ENCODE data around the gene OR52E6.

Gene OR52E6

DNA sequence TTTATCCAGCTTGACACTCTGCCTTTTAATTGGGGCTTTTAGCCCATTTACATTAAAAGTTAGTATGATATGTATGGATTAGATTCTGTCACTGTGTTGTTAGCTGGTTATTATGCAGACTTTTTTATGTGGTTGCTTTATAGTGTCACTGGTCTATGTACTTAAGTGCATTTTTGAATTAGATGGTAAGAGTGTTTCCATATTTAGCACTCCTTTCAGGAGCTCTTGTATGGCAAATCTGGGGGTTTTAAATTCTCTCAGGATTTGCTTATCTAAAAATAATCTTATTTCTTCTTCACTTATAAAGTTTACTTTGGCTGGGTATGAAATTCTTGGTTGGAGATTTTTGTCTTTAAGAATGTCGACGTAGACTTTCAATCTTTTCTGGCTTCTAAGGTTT lies 4.0 kb downstream of the OR52E6 start:
- no peak for TF ChIP-seq TAF1 (IDR thresholded peaks at IDR 0.05; ENCODE audit: borderline replicate concordance, low read depth, low read length)
- no peak for TF ChIP-seq POLR2AphosphoS5 (IDR thresholded peaks at IDR 0.05; ENCODE audit: low read depth, low read length)
- TF ChIP-seq POLR2A (IDR thresholded peaks at IDR 0.05; ENCODE audit: low read depth, low read length) = no peak

GRCh38 chr11:5833446-5833845 lies 8.3 kb downstream of the OR52E6 start:
- DNase-seq (ENCODE audit: insufficient read length) (no peak), FAIRE-seq (no peak)
- TF ChIP-seq POLR2A (IDR thresholded peaks at IDR 0.05; ENCODE audit: low read depth, low read length) (no peak), TAF1 (IDR thresholded peaks at IDR 0.05; ENCODE audit: borderline replicate concordance, low read depth, low read length) (no peak), POLR2AphosphoS5 (IDR thresholded peaks at IDR 0.05; ENCODE audit: low read depth, low read length) (no peak)

More for the DNA sequence above, 4.0 kb downstream of the OR52E6 start:
- DNase-seq (ENCODE audit: insufficient read length) (no peak), FAIRE-seq (no peak)

- no peak for TF ChIP-seq POLR2AphosphoS5 (IDR thresholded peaks at IDR 0.05; ENCODE audit: low read depth, low read length)
- TF ChIP-seq POLR2A (IDR thresholded peaks at IDR 0.05; ENCODE audit: low read depth, low read length) = no peak
- TF ChIP-seq TAF1 (IDR thresholded peaks at IDR 0.05; ENCODE audit: borderline replicate concordance, low read depth, low read length) = no peak
- DNase-seq (ENCODE audit: insufficient read length) (no peak), FAIRE-seq (no peak)
Measured at GRCh38 chr11:5831196-5831829, 10.4 kb downstream of the OR52E6 start.

DNA sequence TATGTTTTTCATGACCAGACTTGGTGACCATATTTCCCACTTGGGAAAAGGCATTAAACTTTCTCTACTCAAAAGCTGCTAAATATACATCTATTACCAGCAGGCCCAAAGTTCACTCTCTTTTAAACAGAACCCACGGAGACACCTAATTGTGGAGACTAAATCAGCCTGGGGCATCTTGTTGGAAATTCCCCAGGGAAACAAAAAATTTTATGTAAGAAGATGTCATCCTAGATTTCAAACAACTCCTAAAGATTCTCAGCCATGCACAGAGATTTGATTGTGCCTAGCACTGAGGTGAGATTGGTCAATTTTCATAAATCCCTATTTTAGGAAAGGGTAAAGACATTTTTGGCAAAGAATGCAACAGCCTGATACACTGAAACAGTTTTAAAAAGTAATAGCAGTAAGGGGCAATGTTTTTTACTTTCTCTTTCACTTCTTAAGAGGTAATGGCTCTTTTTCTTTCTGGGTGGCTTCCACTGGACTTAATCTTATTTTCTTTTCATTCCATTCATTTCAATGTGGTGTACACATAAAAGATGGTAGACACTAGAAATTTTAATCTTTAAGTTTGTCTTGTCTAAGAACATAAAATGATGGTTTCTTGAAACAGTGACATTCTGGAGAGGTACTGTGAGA lies 23.3 kb downstream of the OR52E6 start:
- FAIRE-seq = no peak
- DNase-seq (ENCODE audit: insufficient read length) = no peak
- no peak for TF ChIP-seq TAF1 (IDR thresholded peaks at IDR 0.05; ENCODE audit: borderline replicate concordance, low read depth, low read length)
- no peak for TF ChIP-seq POLR2AphosphoS5 (IDR thresholded peaks at IDR 0.05; ENCODE audit: low read depth, low read length)
- no peak for TF ChIP-seq POLR2A (IDR thresholded peaks at IDR 0.05; ENCODE audit: low read depth, low read length)

DNA sequence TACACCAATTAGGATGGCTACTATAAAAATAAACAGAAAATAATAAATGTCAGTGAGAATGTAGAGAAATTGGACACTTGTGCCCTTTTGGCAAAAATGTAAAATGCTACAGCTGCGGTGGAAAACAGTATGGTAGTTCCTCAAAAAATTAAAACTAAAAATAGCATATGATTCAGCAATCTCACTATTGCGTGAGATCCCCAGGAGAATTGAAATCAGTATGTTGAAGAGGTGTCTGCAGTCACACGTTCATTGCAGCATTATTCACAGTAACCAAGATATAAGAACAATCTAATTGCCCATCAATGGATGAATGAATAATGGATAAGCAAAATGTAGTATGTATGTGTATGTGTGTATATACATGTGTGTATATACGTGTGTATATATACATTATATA lies 26.2 kb downstream of the OR52E6 start:
- no peak for DNase-seq (ENCODE audit: insufficient read length)
- no peak for FAIRE-seq
- TF ChIP-seq POLR2AphosphoS5 (IDR thresholded peaks at IDR 0.05; ENCODE audit: low read depth, low read length) (no peak), TAF1 (IDR thresholded peaks at IDR 0.05; ENCODE audit: borderline replicate concordance, low read depth, low read length) (no peak), POLR2A (IDR thresholded peaks at IDR 0.05; ENCODE audit: low read depth, low read length) (no peak)

GRCh38 chr11:5809905-5810795 lies 31.5 kb downstream of the OR52E6 start:
- DNase-seq (ENCODE audit: insufficient read length) = no peak
- FAIRE-seq = peak; percentile 66
- TF ChIP-seq POLR2A (IDR thresholded peaks at IDR 0.05; ENCODE audit: low read depth, low read length) (no peak), POLR2AphosphoS5 (IDR thresholded peaks at IDR 0.05; ENCODE audit: low read depth, low read length) (no peak), TAF1 (IDR thresholded peaks at IDR 0.05; ENCODE audit: borderline replicate concordance, low read depth, low read length) (no peak)

GRCh38 chr11:5809122-5809519 lies 32.6 kb downstream of the OR52E6 start:
- TF ChIP-seq TAF1 (IDR thresholded peaks at IDR 0.05; ENCODE audit: borderline replicate concordance, low read depth, low read length) (no peak), POLR2A (IDR thresholded peaks at IDR 0.05; ENCODE audit: low read depth, low read length) (no peak), POLR2AphosphoS5 (IDR thresholded peaks at IDR 0.05; ENCODE audit: low read depth, low read length) (no peak)
- DNase-seq (ENCODE audit: insufficient read length) = no peak
- no peak for FAIRE-seq

- no peak for TF ChIP-seq POLR2A (IDR thresholded peaks at IDR 0.05; ENCODE audit: low read depth, low read length)
- no peak for TF ChIP-seq TAF1 (IDR thresholded peaks at IDR 0.05; ENCODE audit: borderline replicate concordance, low read depth, low read length)
- no peak for TF ChIP-seq POLR2AphosphoS5 (IDR thresholded peaks at IDR 0.05; ENCODE audit: low read depth, low read length)
- no peak for DNase-seq (ENCODE audit: insufficient read length)
- peak; percentile 98 for FAIRE-seq
Measured at GRCh38 chr11:5808500-5809121, 33.1 kb downstream of the OR52E6 start, which contains the start of gene OR52N2. Gene OR52N2, plus strand, starts transcription at chr11:5808924. Its CDS starts 11,412 bp downstream, at chr11:5820336.

- no peak for TF ChIP-seq TAF1 (IDR thresholded peaks at IDR 0.05; ENCODE audit: borderline replicate concordance, low read depth, low read length)
- TF ChIP-seq POLR2AphosphoS5 (IDR thresholded peaks at IDR 0.05; ENCODE audit: low read depth, low read length) = no peak
- no peak for TF ChIP-seq POLR2A (IDR thresholded peaks at IDR 0.05; ENCODE audit: low read depth, low read length)
- FAIRE-seq (peak; percentile 42), DNase-seq (ENCODE audit: insufficient read length) (no peak)
Measured at GRCh38 chr11:5807580-5807979, 34.1 kb downstream of the OR52E6 start.

GRCh38 chr11:5803982-5804381 lies 37.7 kb downstream of the OR52E6 start:
- no peak for DNase-seq (ENCODE audit: insufficient read length)
- FAIRE-seq = no peak
- no peak for TF ChIP-seq POLR2A (IDR thresholded peaks at IDR 0.05; ENCODE audit: low read depth, low read length)
- TF ChIP-seq POLR2AphosphoS5 (IDR thresholded peaks at IDR 0.05; ENCODE audit: low read depth, low read length) = no peak
- no peak for TF ChIP-seq TAF1 (IDR thresholded peaks at IDR 0.05; ENCODE audit: borderline replicate concordance, low read depth, low read length)

DNA sequence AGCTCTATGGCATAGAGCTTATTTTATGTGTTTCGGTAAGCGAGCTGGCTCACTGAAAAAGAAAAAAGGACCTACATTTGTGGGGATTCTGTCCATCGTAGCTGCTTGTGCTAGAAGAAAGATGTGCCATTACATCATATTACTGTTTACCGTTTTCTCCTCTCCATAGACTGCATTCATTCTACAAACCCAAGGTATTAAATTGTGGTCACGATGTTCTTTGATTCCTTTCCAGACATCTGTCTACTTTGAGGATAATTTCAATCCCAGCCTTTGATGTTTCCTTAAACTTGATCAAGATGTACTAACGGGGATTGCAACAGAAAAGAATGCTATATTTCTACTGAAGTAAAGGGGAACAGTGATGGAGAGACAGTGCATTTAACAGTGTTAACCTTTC lies 45.2 kb downstream of the OR52E6 start:
- FAIRE-seq (no peak), DNase-seq (ENCODE audit: insufficient read length) (no peak)
- no peak for TF ChIP-seq POLR2AphosphoS5 (IDR thresholded peaks at IDR 0.05; ENCODE audit: low read depth, low read length)
- TF ChIP-seq TAF1 (IDR thresholded peaks at IDR 0.05; ENCODE audit: borderline replicate concordance, low read depth, low read length) = no peak
- no peak for TF ChIP-seq POLR2A (IDR thresholded peaks at IDR 0.05; ENCODE audit: low read depth, low read length)
